ENCODE data around the gene DRD4. TPM values are rescaled to one million over a fixed set of nuclear protein-coding genes. Genes with fewer than 3 reads are reported as not detected.

DRD4 gene
- total and polyA plus RNA-seq, 9 of the 15 experiments (the other 6 are each of a cell fraction or from before 2014, with no cell fraction given): 0.04 to 0.95 (median 0.21) TPM; not detected in 5

GRCh38 chr11:615504-616319 is 21.4 kb upstream of the DRD4 start, which contains the start of gene IRF7 (continued):
- no peak for TF ChIP-seq ZNF140 (CRISPR knock-in tag; IDR thresholded peaks at IDR 0.05)
- TF ChIP-seq FOXJ2 (tag; IDR thresholded peaks at IDR 0.05): no peak
- no peak for TF ChIP-seq ZNF766 (CRISPR knock-in tag; conservative IDR thresholded peaks at IDR 0.05)
- no peak for TF ChIP-seq ETV1 (tag; conservative IDR thresholded peaks at IDR 0.05; ENCODE audit: low read depth)
- TF ChIP-seq JUNB (CRISPR knock-in tag; conservative IDR thresholded peaks at IDR 0.05): no peak
- no peak for TF ChIP-seq SMARCC2 (IDR thresholded peaks at IDR 0.05; ENCODE audit: low read depth)
- TF ChIP-seq FOS (IDR thresholded peaks at IDR 0.05; ENCODE audit: extremely low read depth, insufficient read length): no peak
- TF ChIP-seq CCAR2 (IDR thresholded peaks at IDR 0.05; ENCODE audit: low read depth, low read length): no peak
- no peak for TF ChIP-seq RAD21 (CRISPR knock-in tag; conservative IDR thresholded peaks at IDR 0.05 in 1 of 2, IDR thresholded peaks at IDR 0.05 in 1 of 2)
- no peak; the same call in 1 of the 2 replicates for TF ChIP-seq SP1 (CRISPR knock-in tag; IDR thresholded peaks at IDR 0.05)
- 0 out of 4 replicates have a peak, but pooled peaks of 1 of the 2 experiments have one; percentile 38 for TF ChIP-seq SIN3A (IDR thresholded peaks at IDR 0.05; ENCODE audit: borderline replicate concordance in 2 of 2, control insufficient read depth in 1 of 2, low read depth in 2 of 2, low read length in 2 of 2)
- no peak for TF ChIP-seq POLR3G (IDR thresholded peaks at IDR 0.05; ENCODE audit: extremely low read depth, insufficient read length, insufficient replicate concordance)
- TF ChIP-seq SAP30 (IDR thresholded peaks at IDR 0.05; ENCODE audit: borderline replicate concordance, insufficient read depth, low read depth, low read length, poor library complexity, severe bottlenecking): no peak
- no peak for TF ChIP-seq ARHGAP35 (IDR thresholded peaks at IDR 0.05; ENCODE audit: partially characterized antibody)
- TF ChIP-seq YY1 (IDR thresholded peaks at IDR 0.05; ENCODE audit: borderline replicate concordance in 1 of 3, control insufficient read depth in 1 of 3, extremely low read depth in 1 of 3, insufficient read depth in 3 of 3, insufficient read length in 1 of 3, insufficient replicate concordance in 2 of 3, low read depth in 1 of 3, low read length in 2 of 3): peak in 1 of 3 experiments; percentile 26
- TF ChIP-seq E2F1 (CRISPR knock-in tag; IDR thresholded peaks at IDR 0.05): no peak
- TF ChIP-seq MIER1 (IDR thresholded peaks at IDR 0.05; ENCODE audit: low read depth): no peak
- no peak for TF ChIP-seq GATA2 (CRISPR knock-in tag; IDR thresholded peaks at IDR 0.05)
- no peak for TF ChIP-seq TAF15 (IDR thresholded peaks at IDR 0.05; ENCODE audit: low read depth, low read length)
- peak; percentile 86 for TF ChIP-seq EGR1 (conservative IDR thresholded peaks at IDR 0.05)
- no peak for TF ChIP-seq BCL6 (CRISPR knock-in tag; IDR thresholded peaks at IDR 0.05)
- peak; percentile 74; the same call in 1 of the 2 replicates for TF ChIP-seq ZEB2 (IDR thresholded peaks at IDR 0.05)
- no peak for TF ChIP-seq ELK3 (CRISPR knock-in tag; IDR thresholded peaks at IDR 0.05)
- no peak for TF ChIP-seq NELFE (IDR thresholded peaks at IDR 0.05; ENCODE audit: insufficient read depth, insufficient read length)
- TF ChIP-seq KLF6 (CRISPR knock-in tag; IDR thresholded peaks at IDR 0.05; ENCODE audit: borderline replicate concordance): no peak
